ENCODE data around the gene CALML4. TPM values are rescaled to one million over a fixed set of nuclear protein-coding genes. Genes with fewer than 3 reads are reported as not detected.

The CALML4 gene
- total RNA-seq, 1 donor from 2014 or later = 7.3 TPM

Other genes with a start within 250 kb of the CALML4 start
- 73.1 TPM for gene PIAS1, start 151.0 kb downstream of the CALML4 start, total RNA-seq
- gene CLN6, start 24.4 kb upstream of the CALML4 start, total RNA-seq = 37.9 TPM
- 55.3 TPM for gene FEM1B, start 72.4 kb upstream of the CALML4 start, total RNA-seq
- gene ITGA11, start 226.8 kb upstream of the CALML4 start, total RNA-seq = 2.7 TPM

All from lower lobe of right lung (tissue), 1 donor.